ENCODE data around the gene NEK1. TPM values are rescaled to one million over a fixed set of nuclear protein-coding genes. Genes with fewer than 3 reads are reported as not detected.

Gene NEK1
- total and polyA plus RNA-seq, 8 donors = 13.2 to 30.9 (median 26.9) TPM

GRCh38 chr4:169491211-169491610 lies 121.2 kb downstream of the NEK1 start:
- TF ChIP-seq CTCF (IDR thresholded peaks at IDR 0.05) = no peak
- Histone ChIP-seq H3K27me3 (no peaks in the 10 kb centered on the region), H3K9me3 (no peaks in the 10 kb centered on the region), H3K36me3 (no peaks in the 10 kb centered on the region), H3K4me3 (no peak overlapping the region), H3K4me1 (no peaks in the 10 kb centered on the region), H3K27ac (no peak overlapping the region)
- ATAC-seq (no peak), DNase-seq (no peak)
- intact Hi-C loops (cut with DNase I) = no loop called here

- H3K27me3 ChIP-seq = no peaks in the 10 kb centered on the region
- peaks cover 0 to 4% of the 10 kb centered on the region in 2 donors for H3K4me1 ChIP-seq
- no peaks in the 10 kb centered on the region for H3K36me3 ChIP-seq
- H3K27ac ChIP-seq = no peak overlapping the region
- no peaks in the 10 kb centered on the region for H3K9me3 ChIP-seq
- DNase-seq = no peak
- no peak overlapping the region for H3K4me3 ChIP-seq
- TF ChIP-seq CTCF (IDR thresholded peaks at IDR 0.05) = no peak
- ATAC-seq = no peak
- intact Hi-C loops (cut with DNase I) = loop anchor here in 1 of 2 donors (5.0 kb wide), 2 partner anchors 467 to 562 kb away; no protein-coding TSS in a partner anchor
Measured at GRCh38 chr4:169489306-169489705, 123.1 kb downstream of the NEK1 start.

GRCh38 chr4:169485791-169486742 lies 126.3 kb downstream of the NEK1 start:
- TF ChIP-seq CTCF (IDR thresholded peaks at IDR 0.05) = peak; percentile 15 to 29
- intact Hi-C loops (cut with DNase I) = loop anchor here in 1 of 2 donors (5.0 kb wide), 2 partner anchors 464 to 559 kb away; no protein-coding TSS in a partner anchor
- DNase-seq (peak in 2 of 4 donors; percentile 59 to 65), ATAC-seq (peak; percentile 75)
- no peak overlapping the region for H3K4me3 ChIP-seq
- H3K9me3 ChIP-seq = no peaks in the 10 kb centered on the region
- H3K27ac ChIP-seq = no peak overlapping the region
- H3K36me3 ChIP-seq = no peaks in the 10 kb centered on the region
- H3K4me1 ChIP-seq = peaks cover 0 to 4% of the 10 kb centered on the region in 2 donors
- no peaks in the 10 kb centered on the region for H3K27me3 ChIP-seq

GRCh38 chr4:169485086-169485485 lies 127.3 kb downstream of the NEK1 start:
- Histone ChIP-seq H3K9me3 (no peaks in the 10 kb centered on the region), H3K4me1 (peaks cover 0 to 4% of the 10 kb centered on the region in 2 donors), H3K36me3 (no peaks in the 10 kb centered on the region), H3K27me3 (no peaks in the 10 kb centered on the region), H3K27ac (no peak overlapping the region), H3K4me3 (no peak overlapping the region)
- intact Hi-C loops (cut with DNase I) = loop anchor here in 1 of 2 donors (5.0 kb wide), 2 partner anchors 463 to 558 kb away; no protein-coding TSS in a partner anchor
- TF ChIP-seq CTCF (IDR thresholded peaks at IDR 0.05) = no peak
- ATAC-seq (no peak), DNase-seq (no peak)

- DNase-seq (peak in 1 of 4 donors; percentile 14), ATAC-seq (no peak)
- no peak for TF ChIP-seq CTCF (IDR thresholded peaks at IDR 0.05)
- no peak overlapping the region for H3K27ac ChIP-seq
- no peaks in the 10 kb centered on the region for H3K27me3 ChIP-seq
- H3K4me1 ChIP-seq = peaks cover 0 to 4% of the 10 kb centered on the region in 2 donors
- H3K36me3 ChIP-seq = no peaks in the 10 kb centered on the region
- no peaks in the 10 kb centered on the region for H3K9me3 ChIP-seq
- H3K4me3 ChIP-seq = no peak overlapping the region
- intact Hi-C loops (cut with DNase I) = no loop called here
Measured at GRCh38 chr4:169484485-169484884, 127.9 kb downstream of the NEK1 start.

Data from left lung (tissue), 10 donors.